Raji (cell line): ENCODE measurements around the gene ABLIM2.

ENCODE experiments used
- POLR2A ChIP-seq: IDR thresholded peaks from 2 replicates; pipeline ENCODE4 v1.6.1; 2011; ENCODE audit warnings: low read depth, low read length, control low read depth; ENCODE audit not compliant: insufficient read depth

The ABLIM2 gene

GRCh38 chr4:8114456-8115202, 44.0 kb downstream of the ABLIM2 start:
- no peak for TF ChIP-seq POLR2A

- TF ChIP-seq POLR2A = no peak
Observed at GRCh38 chr4:8113611-8114377, 44.8 kb downstream of the ABLIM2 start.

- TF ChIP-seq POLR2A = no peak
Observed at GRCh38 chr4:8112672-8113071, 45.9 kb downstream of the ABLIM2 start.

GRCh38 chr4:8112036-8112576, 46.5 kb downstream of the ABLIM2 start:
- TF ChIP-seq POLR2A = no peak

- TF ChIP-seq POLR2A = no peak
Observed at GRCh38 chr4:8110071-8110986, 48.3 kb downstream of the ABLIM2 start.

- no peak for TF ChIP-seq POLR2A
Observed at GRCh38 chr4:8109406-8110065, 49.1 kb downstream of the ABLIM2 start.

GRCh38 chr4:8108991-8109390, 49.6 kb downstream of the ABLIM2 start:
- TF ChIP-seq POLR2A = no peak

- TF ChIP-seq POLR2A = no peak
Observed at GRCh38 chr4:8108261-8108660, 50.4 kb downstream of the ABLIM2 start.

- no peak for TF ChIP-seq POLR2A
Observed at GRCh38 chr4:8107146-8107657, 51.4 kb downstream of the ABLIM2 start.

GRCh38 chr4:8106451-8107025, 52.1 kb downstream of the ABLIM2 start:
- no peak for TF ChIP-seq POLR2A

- no peak for TF ChIP-seq POLR2A
Observed at GRCh38 chr4:8105306-8106100, 53.1 kb downstream of the ABLIM2 start.

- TF ChIP-seq POLR2A = no peak
Observed at GRCh38 chr4:8104491-8105305, 53.9 kb downstream of the ABLIM2 start.
